ENCODE results near the gene BCL2A1.

GRCh38 chr15:79987969-79988368 is 17.0 kb upstream of the BCL2A1 start:
- TF ChIP-seq CTCF (IDR thresholded peaks at IDR 0.05), result no peak
- no peak for TF ChIP-seq POLR2A (IDR thresholded peaks at IDR 0.05)
